SK-N-SH (cell line): Measurements from ENCODE around the gene CPEB3. TPM values are rescaled to one million over a fixed set of nuclear protein-coding genes. Genes with fewer than 3 reads are reported as not detected.

Experiments used
- CTCF ChIA-PET: fragments of 300-600, 350-600 bp; formaldehyde crosslinking; extraction: SDS; loops from one replicate; lab custom pipeline; 2021; lab: Yijun Ruan, JAX
- POLR2A ChIA-PET: fragments of 350-600 bp; sonication (Branson Sonifier 250); formaldehyde crosslinking; extraction: SDS; loops from one replicate; lab custom pipeline; 2020; ENCODE audit warnings: antibody characterized with exemption, inconsistent platforms; lab: Yijun Ruan, JAX
- DNase-seq: peaks from one replicate; pipeline ENCODE4 v3.0.0; 2012
- H2AFZ ChIP-seq: fragments of 200-600 bp; sonication (generic); 2 replicates; pipeline ENCODE4 v1.8.1; 2016; ENCODE audit warnings: antibody characterized with exemption, mild to moderate bottlenecking, low read depth
- H3F3A ChIP-seq: fragments of 200-600 bp; sonication (generic); replicated peaks from 2 replicates; pipeline ENCODE3; 2016; ENCODE audit warnings: antibody characterized with exemption, mild to moderate bottlenecking; ENCODE audit not compliant: insufficient read depth
- H3K27ac ChIP-seq, 2 experiments: fragments of 200-500 bp in 1 of 2; fragments of 200-600 bp in 1 of 2; sonication (Bioruptor generic) in 1 of 2; sonication (generic), shearing (Covaris generic) in 1 of 2; 2 replicates each; pipeline versions ENCODE4 v1.5.1 to v1.6.1; 2014 to 2016; ENCODE audit warnings: low read depth in 2 of 2, inconsistent platforms in 1 of 2, low read length in 1 of 2, mild to moderate bottlenecking in 1 of 2, mixed read lengths in 1 of 2
- H3K27me3 ChIP-seq: fragments of 200-600 bp; sonication (generic), shearing (Covaris generic); 2 replicates; pipeline ENCODE4 v1.6.1; 2016; ENCODE audit warnings: mixed run types; ENCODE audit not compliant: insufficient read depth
- H3K36me3 ChIP-seq, 2 experiments: fragments of 200-500 bp in 1 of 2; fragments of 200-600 bp in 1 of 2; sonication (Bioruptor generic) in 1 of 2; sonication (generic) in 1 of 2; replicated peaks in 1 of 2; 2 replicates each; pipeline versions ENCODE3 to v1.5.1; 2014 to 2016; ENCODE audit warnings: low read length in 1 of 2, mild to moderate bottlenecking in 1 of 2; ENCODE audit not compliant: insufficient read depth in 2 of 2, control insufficient read depth in 1 of 2
- H3K4me1 ChIP-seq, 2 experiments: fragments of 200-500 bp in 1 of 2; fragments of 200-600 bp in 1 of 2; sonication (Bioruptor generic) in 1 of 2; sonication (generic), shearing (Covaris generic) in 1 of 2; 2 replicates each; pipeline versions ENCODE4 v1.5.1 to v1.6.1; 2014 to 2016; ENCODE audit warnings: low read depth in 1 of 2, low read length in 1 of 2, mixed run types in 1 of 2; ENCODE audit not compliant: insufficient read depth in 2 of 2, control insufficient read depth in 1 of 2
- H3K4me2 ChIP-seq: fragments of 200-600 bp; sonication (generic), shearing (Covaris generic); 2 replicates; pipeline ENCODE4 v1.6.1; 2017; ENCODE audit warnings: mixed run types
- H3K4me3 ChIP-seq, 2 experiments: fragments of 200-500 bp in 1 of 2; fragments of 200-600 bp in 1 of 2; sonication (Bioruptor generic) in 1 of 2; sonication (generic), shearing (Covaris generic) in 1 of 2; 2 replicates each; pipeline versions ENCODE4 v1.5.1 to v1.8.1; 2014 to 2016; ENCODE audit warnings: low read depth in 2 of 2, inconsistent platforms in 1 of 2, low read length in 1 of 2, mild to moderate bottlenecking in 1 of 2, mixed read lengths in 1 of 2, moderate library complexity in 1 of 2
- H3K79me2 ChIP-seq: fragments of 200-600 bp; sonication (generic); 2 replicates; pipeline ENCODE4 v1.8.1; 2017; ENCODE audit warnings: mild to moderate bottlenecking; ENCODE audit not compliant: insufficient read depth
- H3K9ac ChIP-seq: fragments of 200-600 bp; sonication (generic); 2 replicates; pipeline ENCODE4 v1.6.1; 2017; ENCODE audit warnings: mixed run types
- H3K9me2 ChIP-seq: fragments of 200-600 bp; sonication (generic); 2 replicates; pipeline ENCODE4 v1.6.1; 2017; ENCODE audit warnings: mixed run types
- H3K9me3 ChIP-seq: fragments of 200-600 bp; sonication (generic); 2 replicates; pipeline ENCODE4 v1.6.1; 2017; ENCODE audit warnings: mixed run types, mild to moderate bottlenecking, moderate library complexity
- H4K20me1 ChIP-seq: fragments of 200-600 bp; sonication (generic); 2 replicates; pipeline ENCODE4 v1.6.1; 2017; ENCODE audit warnings: mild to moderate bottlenecking, mixed run types; ENCODE audit not compliant: insufficient read depth
- CHD2 ChIP-seq: fragments of 150-350 bp; IDR thresholded peaks from 2 replicates; pipeline ENCODE4 v1.6.1; 2018; ENCODE audit warnings: low read length; ENCODE audit not compliant: partially characterized antibody
- EZH2phosphoT487 ChIP-seq: fragments of 200-600 bp; sonication (generic); IDR thresholded peaks from 2 replicates; pipeline ENCODE4 v1.6.1; 2017; ENCODE audit warnings: low read depth, mixed run types, mild to moderate bottlenecking, antibody characterized with exemption, moderate library complexity, borderline replicate concordance
- FOXJ3 ChIP-seq: sonication (generic); formaldehyde crosslinking; IDR thresholded peaks from 2 replicates; pipeline ENCODE4 v1.5.1; 2020; ENCODE audit warnings: mild to moderate bottlenecking, missing genetic modification reagents
- FOXM1 ChIP-seq: IDR thresholded peaks from 2 replicates; pipeline ENCODE4 v1.4.0; 2012; ENCODE audit warnings: low read depth, mild to moderate bottlenecking
- GABPA ChIP-seq: IDR thresholded peaks from 2 replicates; pipeline ENCODE4 v1.4.0; 2012; ENCODE audit warnings: low read depth, mild to moderate bottlenecking
- JUND ChIP-seq: IDR thresholded peaks from 2 replicates; pipeline ENCODE4 v1.4.0; 2012
- MXI1 ChIP-seq: IDR thresholded peaks from 2 replicates; pipeline ENCODE4 v1.6.1; 2012; ENCODE audit warnings: mild to moderate bottlenecking, low read depth, low read length, improper control_type of control experiment
- NFIC ChIP-seq: IDR thresholded peaks from 2 replicates; pipeline ENCODE4 v1.4.0; 2012; ENCODE audit warnings: borderline replicate concordance
- POLR2AphosphoS5 ChIP-seq: IDR thresholded peaks from 2 replicates; pipeline ENCODE4 v1.6.1; 2012; ENCODE audit warnings: low read depth, low read length
- RAD21 ChIP-seq: IDR thresholded peaks from 2 replicates; pipeline ENCODE4 v1.6.1; 2012; ENCODE audit warnings: mild to moderate bottlenecking, low read length
- RCOR1 ChIP-seq: fragments of 150-350 bp; IDR thresholded peaks from 2 replicates; pipeline ENCODE4 v1.6.1; 2017; ENCODE audit warnings: antibody characterized with exemption, low read length
- REST ChIP-seq: IDR thresholded peaks from 2 replicates; pipeline ENCODE4 v1.6.1; 2012; ENCODE audit warnings: mild to moderate bottlenecking, low read depth, low read length, moderate library complexity
- RFX5 ChIP-seq: IDR thresholded peaks from 2 replicates; pipeline ENCODE4 v1.6.1; 2012; ENCODE audit warnings: mild to moderate bottlenecking, improper control_type of control experiment, low read length
- RXRA ChIP-seq: IDR thresholded peaks from 2 replicates; pipeline ENCODE4 v1.4.0; 2012; ENCODE audit warnings: low read depth, mild to moderate bottlenecking, borderline replicate concordance
- SIN3A ChIP-seq: IDR thresholded peaks from 2 replicates; pipeline ENCODE4 v1.6.1; 2012; ENCODE audit warnings: low read depth, mild to moderate bottlenecking, low read length, moderate library complexity, borderline replicate concordance
- TAF1 ChIP-seq: IDR thresholded peaks from 2 replicates; pipeline ENCODE4 v1.6.1; 2012; ENCODE audit warnings: low read depth, mild to moderate bottlenecking, low read length, moderate library complexity, borderline replicate concordance
- TCF12 ChIP-seq: IDR thresholded peaks from 2 replicates; pipeline ENCODE4 v1.4.0; 2012
- WGBS: methylation state at CpG from one replicate; pipeline ENCODE4 v1.1.6; 2017; ENCODE audit warnings: low lambda C conversion rate; 5-methylcytosine and 5-hydroxymethylcytosine counted together
- polyA plus RNA-seq, 3 experiments: library from polyadenylated mRNA; depleted of rRNA; stranded (reverse); fragments of >200 nt; gene quantifications; 2 replicates each; pipeline ENCODE4 v1.2.3, GENCODE V29; 2012
- TF ChIP-seq, protein P1 (sequence below): IDR thresholded peaks from 2 replicates; pipeline ENCODE4; 2012
- TF ChIP-seq, protein P2 (sequence below): IDR thresholded peaks from 2 replicates; pipeline ENCODE4 v1.4.0; 2012; ENCODE audit warnings: low read depth, borderline replicate concordance
- TF ChIP-seq, protein P3 (sequence below): fragments of 150-350 bp; IDR thresholded peaks from 2 replicates; pipeline ENCODE4 v1.6.1; 2016; ENCODE audit warnings: mild to moderate bottlenecking, low read depth, low read length
- TF ChIP-seq, protein P4 (sequence below): IDR thresholded peaks from 2 replicates; pipeline ENCODE4 v1.4.0; 2012; ENCODE audit warnings: low read depth

CPEB3 gene
- polyA plus RNA-seq, 1 of the 3 experiments (the other 2 are of a cell fraction) = 0.36 TPM

- TF ChIP-seq, protein P1, sequence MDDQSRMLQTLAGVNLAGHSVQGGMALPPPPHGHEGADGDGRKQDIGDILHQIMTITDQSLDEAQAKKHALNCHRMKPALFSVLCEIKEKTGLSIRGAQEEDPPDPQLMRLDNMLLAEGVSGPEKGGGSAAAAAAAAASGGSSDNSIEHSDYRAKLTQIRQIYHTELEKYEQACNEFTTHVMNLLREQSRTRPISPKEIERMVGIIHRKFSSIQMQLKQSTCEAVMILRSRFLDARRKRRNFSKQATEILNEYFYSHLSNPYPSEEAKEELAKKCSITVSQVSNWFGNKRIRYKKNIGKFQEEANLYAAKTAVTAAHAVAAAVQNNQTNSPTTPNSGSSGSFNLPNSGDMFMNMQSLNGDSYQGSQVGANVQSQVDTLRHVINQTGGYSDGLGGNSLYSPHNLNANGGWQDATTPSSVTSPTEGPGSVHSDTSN = no peak
- TF ChIP-seq JUND (no peak), GABPA (no peak), RXRA (no peak), EZH2phosphoT487 (no peak), SIN3A (no peak), TCF12 (no peak)
- TF ChIP-seq, protein P2, sequence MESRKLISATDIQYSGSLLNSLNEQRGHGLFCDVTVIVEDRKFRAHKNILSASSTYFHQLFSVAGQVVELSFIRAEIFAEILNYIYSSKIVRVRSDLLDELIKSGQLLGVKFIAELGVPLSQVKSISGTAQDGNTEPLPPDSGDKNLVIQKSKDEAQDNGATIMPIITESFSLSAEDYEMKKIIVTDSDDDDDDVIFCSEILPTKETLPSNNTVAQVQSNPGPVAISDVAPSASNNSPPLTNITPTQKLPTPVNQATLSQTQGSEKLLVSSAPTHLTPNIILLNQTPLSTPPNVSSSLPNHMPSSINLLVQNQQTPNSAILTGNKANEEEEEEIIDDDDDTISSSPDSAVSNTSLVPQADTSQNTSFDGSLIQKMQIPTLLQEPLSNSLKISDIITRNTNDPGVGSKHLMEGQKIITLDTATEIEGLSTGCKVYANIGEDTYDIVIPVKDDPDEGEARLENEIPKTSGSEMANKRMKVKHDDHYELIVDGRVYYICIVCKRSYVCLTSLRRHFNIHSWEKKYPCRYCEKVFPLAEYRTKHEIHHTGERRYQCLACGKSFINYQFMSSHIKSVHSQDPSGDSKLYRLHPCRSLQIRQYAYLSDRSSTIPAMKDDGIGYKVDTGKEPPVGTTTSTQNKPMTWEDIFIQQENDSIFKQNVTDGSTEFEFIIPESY = no peak
- TF ChIP-seq, all 33 proteins: peak for 0
These were observed 103.8 kb downstream of the CPEB3 start (continued) for GRCh38 chr10:92187101-92187500.

- 90% methylated on average over 3 of the region's 3 CpGs for WGBS
- H3K27ac ChIP-seq = no peak overlapping the region
- H3K79me2 ChIP-seq = no peaks in the 10 kb centered on the region
- H4K20me1 ChIP-seq = no peaks in the 10 kb centered on the region
- no peak overlapping the region for H2AFZ ChIP-seq
- no peak for DNase-seq
- peaks cover 5% of the 10 kb centered on the region in 2 experiments for H3K36me3 ChIP-seq
- no peak overlapping the region for H3K9ac ChIP-seq
- H3F3A ChIP-seq = no peaks in the 10 kb centered on the region
- no peaks in the 10 kb centered on the region for H3K9me3 ChIP-seq
- no peaks in the 10 kb centered on the region for H3K27me3 ChIP-seq
- H3K4me2 ChIP-seq = no peak overlapping the region
- no peaks in the 10 kb centered on the region for H3K9me2 ChIP-seq
- ChIA-PET POLR2A (no interaction called here), CTCF (interaction anchor here (1.8 kb wide), 1 partner anchor 97 kb away, joined by 5 read pairs; no protein-coding TSS in a partner anchor)
- no peaks in the 10 kb centered on the region; a peak in 1 of 4 replicates for H3K4me1 ChIP-seq
- no peak overlapping the region for H3K4me3 ChIP-seq
- no peak for TF ChIP-seq TAF1
- no peak for TF ChIP-seq RFX5
- TF ChIP-seq TCF12 = no peak
- no peak for TF ChIP-seq NFIC
- no peak for TF ChIP-seq FOXM1
- no peak for TF ChIP-seq CHD2
- TF ChIP-seq, protein P2 = no peak
- no peak for TF ChIP-seq REST
- TF ChIP-seq, protein P3, sequence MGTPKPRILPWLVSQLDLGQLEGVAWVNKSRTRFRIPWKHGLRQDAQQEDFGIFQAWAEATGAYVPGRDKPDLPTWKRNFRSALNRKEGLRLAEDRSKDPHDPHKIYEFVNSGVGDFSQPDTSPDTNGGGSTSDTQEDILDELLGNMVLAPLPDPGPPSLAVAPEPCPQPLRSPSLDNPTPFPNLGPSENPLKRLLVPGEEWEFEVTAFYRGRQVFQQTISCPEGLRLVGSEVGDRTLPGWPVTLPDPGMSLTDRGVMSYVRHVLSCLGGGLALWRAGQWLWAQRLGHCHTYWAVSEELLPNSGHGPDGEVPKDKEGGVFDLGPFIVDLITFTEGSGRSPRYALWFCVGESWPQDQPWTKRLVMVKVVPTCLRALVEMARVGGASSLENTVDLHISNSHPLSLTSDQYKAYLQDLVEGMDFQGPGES = no peak
- no peak for TF ChIP-seq RAD21
- TF ChIP-seq, protein P4, sequence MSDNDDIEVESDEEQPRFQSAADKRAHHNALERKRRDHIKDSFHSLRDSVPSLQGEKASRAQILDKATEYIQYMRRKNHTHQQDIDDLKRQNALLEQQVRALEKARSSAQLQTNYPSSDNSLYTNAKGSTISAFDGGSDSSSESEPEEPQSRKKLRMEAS = no peak
- no peak for TF ChIP-seq EZH2phosphoT487
- no peak for TF ChIP-seq RCOR1
- TF ChIP-seq MXI1 = no peak
- TF ChIP-seq SIN3A = no peak
- TF ChIP-seq POLR2AphosphoS5 = no peak
- no peak for TF ChIP-seq FOXJ3
- no peak for TF ChIP-seq RXRA
- TF ChIP-seq, all 33 proteins: peak for 0
These were observed 105.9 kb downstream of the CPEB3 start for GRCh38 chr10:92184977-92185376.
